Peyer's patch (tissue), 4 donors: ENCODE measurements around the gene IFNG.

ENCODE experiments used
- POLR2A ChIP-seq, 2 donors: fragments of 450-650 bp; IDR thresholded peaks; one replicate each; pipeline ENCODE4 v1.5.1; 2017; ENCODE audit warnings: antibody characterized with exemption in 2 of 2, mild to moderate bottlenecking in 2 of 2, moderate library complexity in 2 of 2
- TF ChIP-seq, protein P1 (sequence below), 6 experiments: fragments of 450-650 bp in 4 of 6; fragments of 200-600 bp in 2 of 6; sonication (generic) in 1 of 6; IDR thresholded peaks; one replicate each; pipeline ENCODE4 v1.5.1; 2017 to 2019; ENCODE audit warnings: antibody characterized with exemption in 6 of 6, mild to moderate bottlenecking in 3 of 6, moderate library complexity in 1 of 6

DNA sequence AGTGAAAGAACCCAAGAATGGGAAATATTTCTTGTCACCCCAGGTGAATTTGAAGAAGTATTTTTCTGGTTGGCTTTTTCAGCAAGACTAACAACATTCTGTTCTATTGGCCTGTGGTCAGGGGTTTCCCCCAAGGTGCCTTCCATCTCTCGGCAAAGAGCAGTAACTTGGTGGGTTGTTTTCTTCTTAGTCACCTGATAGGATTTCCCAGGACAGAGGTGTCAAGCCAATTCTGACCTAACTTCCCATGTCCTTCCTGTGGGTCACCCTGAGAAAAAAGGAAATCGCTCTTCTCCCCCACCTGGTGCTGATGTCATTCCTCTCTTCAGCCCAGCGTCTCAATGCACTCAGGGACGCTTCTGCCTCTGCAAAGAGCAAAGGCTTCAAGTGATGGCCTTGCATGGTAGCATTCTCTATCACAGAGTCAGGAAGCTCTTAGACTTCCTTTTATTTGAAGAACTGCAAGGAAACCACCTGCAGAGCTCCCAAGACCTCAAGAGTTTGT is 16.1 kb upstream of the IFNG start:
- no peak for TF ChIP-seq POLR2A (IDR thresholded peaks at IDR 0.05)
- TF ChIP-seq, protein P1, sequence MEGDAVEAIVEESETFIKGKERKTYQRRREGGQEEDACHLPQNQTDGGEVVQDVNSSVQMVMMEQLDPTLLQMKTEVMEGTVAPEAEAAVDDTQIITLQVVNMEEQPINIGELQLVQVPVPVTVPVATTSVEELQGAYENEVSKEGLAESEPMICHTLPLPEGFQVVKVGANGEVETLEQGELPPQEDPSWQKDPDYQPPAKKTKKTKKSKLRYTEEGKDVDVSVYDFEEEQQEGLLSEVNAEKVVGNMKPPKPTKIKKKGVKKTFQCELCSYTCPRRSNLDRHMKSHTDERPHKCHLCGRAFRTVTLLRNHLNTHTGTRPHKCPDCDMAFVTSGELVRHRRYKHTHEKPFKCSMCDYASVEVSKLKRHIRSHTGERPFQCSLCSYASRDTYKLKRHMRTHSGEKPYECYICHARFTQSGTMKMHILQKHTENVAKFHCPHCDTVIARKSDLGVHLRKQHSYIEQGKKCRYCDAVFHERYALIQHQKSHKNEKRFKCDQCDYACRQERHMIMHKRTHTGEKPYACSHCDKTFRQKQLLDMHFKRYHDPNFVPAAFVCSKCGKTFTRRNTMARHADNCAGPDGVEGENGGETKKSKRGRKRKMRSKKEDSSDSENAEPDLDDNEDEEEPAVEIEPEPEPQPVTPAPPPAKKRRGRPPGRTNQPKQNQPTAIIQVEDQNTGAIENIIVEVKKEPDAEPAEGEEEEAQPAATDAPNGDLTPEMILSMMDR (IDR thresholded peaks at IDR 0.05) = no peak
